Hypothalamus (tissue), 51 donors: Measurements from ENCODE around the gene JPH3.

ENCODE experiments used
- DNase-seq, 51 donors: peaks; one replicate each; lab custom pipeline; 2025; lab: John Stamatoyannopoulos, UW

JPH3 gene

GRCh38 chr16:87602001-87602775, at the start of gene JPH3:
TSS of gene JPH3 (plus strand) at chr16:87602508. CDS start at chr16:87603147, 639 bp downstream.
- peak in 19 of 51 donors; percentile 7 to 54 (median 22) for DNase-seq

DNA sequence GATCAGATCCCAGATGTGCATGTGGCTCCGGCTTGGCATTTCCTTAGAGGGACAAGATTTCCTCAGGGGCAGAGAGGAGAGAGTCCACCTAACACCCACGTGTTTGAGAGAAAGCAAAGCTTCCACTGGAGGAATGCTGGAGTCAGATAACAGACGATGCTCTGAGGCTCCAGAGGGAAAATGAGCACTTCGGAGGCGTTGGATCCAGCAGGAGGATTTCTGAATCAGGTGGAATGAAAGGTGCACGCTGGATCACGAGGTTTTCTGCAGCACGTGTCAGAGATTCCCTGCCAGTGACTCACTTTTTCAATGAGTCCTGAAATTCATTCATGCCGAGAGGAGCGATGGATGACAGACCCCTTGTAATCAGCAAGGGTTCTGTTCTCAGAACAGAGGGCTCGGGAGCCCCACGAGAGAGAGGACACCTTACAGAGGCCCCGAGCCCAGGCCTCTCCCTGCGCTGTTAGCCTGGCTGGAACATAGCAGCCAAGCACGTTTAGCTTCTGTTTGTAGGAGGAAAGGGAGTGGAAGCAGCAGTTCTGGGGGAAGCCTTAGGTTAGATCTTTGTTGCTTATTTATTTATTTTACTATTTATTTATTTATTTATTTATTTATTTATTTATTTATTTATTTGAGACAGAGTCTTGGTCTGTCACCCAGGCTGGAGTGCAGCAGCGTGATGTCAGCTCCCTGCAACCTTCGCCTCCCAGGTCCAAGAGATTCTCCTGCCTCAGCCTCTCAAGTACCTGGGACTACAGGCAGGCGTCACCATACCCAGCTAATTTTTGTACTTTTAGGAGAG, 49.3 kb upstream of the JPH3 start:
- peak in 2 of 51 donors; percentile 19 to 29 for DNase-seq

GRCh38 chr16:87554754-87555427, 47.4 kb upstream of the JPH3 start:
- no peak for DNase-seq

DNA sequence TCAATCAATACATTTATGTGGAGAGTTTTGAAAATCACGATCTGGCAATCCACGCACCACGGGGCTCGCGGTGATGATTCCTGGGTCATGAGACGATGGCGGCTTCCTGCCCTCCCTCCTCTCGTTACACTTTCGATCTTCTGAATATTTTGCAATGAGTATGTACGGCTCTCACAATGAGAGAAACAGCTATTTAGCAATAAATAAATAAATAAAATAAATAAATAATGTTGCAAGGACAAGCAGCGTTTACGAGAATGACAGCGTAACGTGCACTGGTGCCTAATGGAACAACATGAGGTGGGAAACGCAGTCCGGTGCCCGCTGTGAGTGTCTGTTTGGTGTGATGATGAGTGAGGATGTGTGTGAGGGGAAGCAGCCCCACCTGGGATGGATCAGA, 46.7 kb upstream of the JPH3 start:
- no peak for DNase-seq

GRCh38 chr16:87556941-87557459, 45.3 kb upstream of the JPH3 start:
- no peak for DNase-seq

- no peak for DNase-seq
These were observed 43.6 kb upstream of the JPH3 start for GRCh38 chr16:87558682-87559081.

DNA sequence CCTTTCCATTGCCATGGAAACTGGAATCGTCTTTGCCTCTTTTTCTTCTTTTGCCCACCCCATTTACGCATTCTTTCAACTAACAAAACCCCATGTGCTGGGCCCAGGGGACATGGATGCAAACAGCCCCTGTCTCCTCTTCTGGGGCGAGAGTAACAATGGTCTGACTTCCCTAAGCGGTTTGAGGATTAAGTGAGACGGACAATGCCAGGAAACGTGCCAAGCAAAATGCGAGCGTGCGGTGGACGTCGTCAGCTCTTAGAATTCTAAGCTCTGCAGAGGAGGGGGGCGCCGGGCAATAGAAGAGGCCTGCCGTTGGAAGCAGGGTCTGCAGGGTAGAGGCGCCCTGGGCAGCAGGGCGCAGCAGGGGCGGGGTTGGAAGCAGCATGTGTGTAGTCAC, 42.4 kb upstream of the JPH3 start:
- DNase-seq, result no peak

DNA sequence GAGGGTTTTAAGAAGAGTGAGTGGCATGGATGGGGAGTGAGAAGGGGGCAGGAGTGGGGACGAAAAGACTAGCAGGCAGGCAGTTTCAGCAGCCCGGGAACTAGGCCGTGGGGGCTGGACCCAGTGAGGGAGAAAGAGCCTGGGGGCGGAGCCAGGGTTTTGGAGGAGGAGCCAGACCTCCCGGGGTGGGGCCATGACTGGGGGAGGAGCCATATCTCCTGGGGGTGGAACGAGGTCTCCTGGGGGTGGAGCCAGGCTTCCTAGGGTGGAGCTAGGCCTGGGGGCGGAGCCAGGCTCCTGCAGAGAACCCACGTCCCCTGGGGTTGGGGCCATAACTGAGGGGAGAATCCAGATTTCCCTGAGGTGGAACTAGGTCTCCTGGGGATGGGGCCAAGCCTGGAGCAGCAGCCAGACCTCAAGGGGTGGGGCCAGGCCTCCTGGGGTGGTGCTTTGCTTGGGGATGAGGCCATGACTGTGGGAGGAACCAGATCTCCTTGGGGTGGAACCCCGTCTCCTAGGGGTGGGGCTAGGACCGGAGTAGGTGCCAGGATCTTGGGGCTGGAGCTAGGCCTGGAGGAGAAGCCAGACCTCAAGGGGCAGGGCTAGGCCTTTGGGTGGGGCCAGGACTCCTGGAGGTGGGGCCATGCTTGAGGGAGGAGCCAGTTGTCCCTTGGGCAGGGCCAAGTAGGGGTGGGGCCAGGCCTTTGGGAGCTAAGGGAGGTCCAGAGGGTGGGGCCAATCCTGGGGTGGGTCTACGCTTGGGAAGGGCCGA, 41.7 kb upstream of the JPH3 start:
- DNase-seq, result no peak

DNA sequence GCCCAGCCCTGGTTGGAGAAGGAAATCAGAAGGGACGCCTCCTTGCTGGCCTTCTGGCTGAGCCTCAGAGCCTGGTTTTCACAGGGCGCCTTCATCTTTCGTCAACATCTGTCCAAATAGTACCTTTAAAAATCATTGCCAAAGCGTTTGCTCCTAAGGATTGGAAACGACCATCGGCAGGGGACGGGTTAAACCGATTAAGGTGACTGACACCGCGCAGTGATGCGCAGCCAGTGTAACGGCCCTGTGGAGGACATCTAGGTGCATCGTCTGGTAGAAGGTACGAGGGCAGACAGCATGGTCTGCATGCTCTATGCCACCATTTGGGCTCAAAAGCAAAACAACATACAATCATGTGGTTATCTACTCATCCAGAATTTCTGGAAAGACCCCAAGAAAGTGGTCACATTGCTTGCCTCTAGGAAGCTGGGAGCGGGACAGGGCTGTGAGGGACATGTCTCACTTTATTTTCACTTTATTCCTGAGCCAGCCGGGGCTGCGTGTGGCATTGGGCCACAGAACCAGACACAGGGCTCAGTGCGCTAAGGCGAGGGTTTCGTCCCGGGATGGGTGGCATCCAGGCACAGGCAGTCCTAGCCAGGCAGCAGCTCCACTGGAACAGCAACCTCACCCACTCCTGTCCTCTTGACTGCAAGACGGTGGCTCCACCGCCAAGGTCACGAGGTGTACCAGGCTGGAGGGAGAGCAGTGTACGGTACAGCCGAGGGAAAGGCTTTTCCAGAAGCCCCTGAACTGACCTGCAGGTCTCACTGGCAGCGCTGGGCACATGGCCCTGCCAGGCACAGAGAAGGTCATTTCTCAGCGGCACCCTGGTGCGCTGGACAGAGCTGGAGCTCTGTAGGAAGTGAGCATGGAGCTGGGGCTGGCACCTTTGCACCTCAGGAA, 40.9 kb upstream of the JPH3 start:
- no peak for DNase-seq

- DNase-seq, result no peak
These were observed 40.1 kb upstream of the JPH3 start for GRCh38 chr16:87562201-87562600.

- no peak for DNase-seq
These were observed 39.3 kb upstream of the JPH3 start for GRCh38 chr16:87563022-87563421.

DNA sequence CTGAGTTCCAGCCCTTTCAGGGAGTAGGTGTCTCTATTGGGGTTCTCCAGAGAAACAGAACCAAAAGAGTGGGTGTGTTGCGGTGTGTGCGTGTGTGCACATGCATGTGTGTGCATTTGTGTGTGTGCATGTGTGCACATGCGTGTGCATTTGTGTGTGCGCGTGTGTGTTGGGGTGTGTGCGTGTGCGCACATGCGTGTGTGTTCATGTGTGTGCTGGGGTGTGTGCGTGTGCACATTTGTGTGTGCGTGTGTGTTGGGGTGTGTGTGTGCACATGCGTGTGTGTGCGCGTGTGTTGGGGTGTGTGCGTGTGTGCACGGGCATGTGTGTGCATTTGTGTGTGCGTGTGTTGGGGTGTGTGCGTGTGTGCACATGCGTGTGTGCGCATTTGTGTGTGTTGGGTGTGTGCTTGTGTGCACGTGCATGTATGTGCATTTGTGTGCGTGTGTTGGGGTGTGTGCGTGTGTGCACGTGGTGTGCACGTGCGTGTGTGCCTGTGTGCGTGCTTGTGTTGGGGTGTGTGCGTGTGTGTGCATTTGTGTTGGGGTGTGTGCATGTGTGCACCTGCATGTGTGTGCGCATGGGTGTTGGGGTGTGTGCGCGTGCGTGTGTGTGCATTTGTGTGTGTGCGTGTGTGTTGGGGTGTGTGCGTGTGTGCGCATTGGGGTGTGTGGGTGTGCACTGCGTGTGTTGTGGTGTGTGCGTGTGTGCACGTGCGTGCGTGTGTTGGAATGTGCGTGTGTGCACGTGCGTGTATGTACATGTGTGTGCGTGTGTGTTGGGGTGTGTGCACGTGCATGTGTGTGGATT, 38.4 kb upstream of the JPH3 start:
- no peak for DNase-seq

DNA sequence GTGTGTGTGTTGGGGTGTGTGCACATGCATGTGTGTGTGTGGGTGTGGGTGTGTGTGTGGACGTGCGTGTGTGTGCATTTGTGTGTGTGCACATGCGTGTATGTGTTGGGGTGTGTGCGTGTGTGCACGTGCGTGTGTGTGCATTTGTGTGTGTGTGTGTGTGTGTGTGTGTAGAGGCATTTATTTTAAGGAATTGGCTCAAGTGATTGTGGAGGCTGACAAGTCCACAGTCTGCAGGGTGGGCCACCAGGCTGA, 37.9 kb upstream of the JPH3 start:
- no peak for DNase-seq

DNA sequence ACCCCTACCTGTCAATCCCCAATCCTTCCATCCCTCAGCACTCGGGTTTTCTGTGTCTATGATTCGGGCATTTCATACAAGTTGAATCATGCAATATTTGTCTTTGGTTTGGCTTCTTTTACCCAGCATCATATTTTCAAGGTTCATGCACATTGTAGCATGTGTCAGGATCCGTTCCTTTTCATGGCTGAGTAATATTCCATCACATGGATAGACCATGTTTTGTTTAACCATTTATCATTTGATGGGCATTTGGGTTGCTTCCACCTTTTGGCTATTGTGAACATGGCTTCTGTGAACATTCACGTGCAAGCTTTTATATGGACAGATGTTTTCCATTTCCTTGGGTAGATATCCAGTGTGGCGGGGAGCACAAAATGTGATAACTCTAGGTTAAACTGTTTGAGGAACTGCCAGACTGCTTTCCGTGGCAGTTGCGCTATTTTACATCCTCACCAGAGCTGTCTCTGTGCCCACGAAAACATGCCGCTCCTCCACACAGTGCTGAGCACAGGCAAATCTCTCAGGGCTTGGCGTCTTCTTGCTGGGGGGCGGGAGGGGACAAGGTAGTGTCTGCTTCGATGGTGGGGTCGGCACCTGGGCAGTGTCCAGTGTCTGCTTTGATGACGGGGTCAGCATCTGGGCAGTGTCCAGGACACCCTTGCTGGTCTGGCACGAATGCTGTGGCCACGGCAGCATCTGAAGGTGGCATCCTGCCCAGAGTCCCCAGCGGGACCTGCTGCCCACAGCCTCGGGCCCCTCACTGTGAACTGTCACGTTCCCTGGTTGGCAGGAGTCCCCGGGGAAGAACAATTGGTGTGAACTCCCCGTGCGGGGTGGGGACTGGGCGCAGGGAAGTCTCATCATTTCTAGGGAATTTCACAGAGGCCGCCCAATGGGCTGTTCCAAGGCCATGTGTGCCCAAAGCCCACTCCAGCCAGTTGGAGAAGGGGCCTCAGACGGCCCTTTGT, 32.4 kb upstream of the JPH3 start:
- peak in 3 of 51 donors; percentile 2 to 20 (median 11) for DNase-seq

DNA sequence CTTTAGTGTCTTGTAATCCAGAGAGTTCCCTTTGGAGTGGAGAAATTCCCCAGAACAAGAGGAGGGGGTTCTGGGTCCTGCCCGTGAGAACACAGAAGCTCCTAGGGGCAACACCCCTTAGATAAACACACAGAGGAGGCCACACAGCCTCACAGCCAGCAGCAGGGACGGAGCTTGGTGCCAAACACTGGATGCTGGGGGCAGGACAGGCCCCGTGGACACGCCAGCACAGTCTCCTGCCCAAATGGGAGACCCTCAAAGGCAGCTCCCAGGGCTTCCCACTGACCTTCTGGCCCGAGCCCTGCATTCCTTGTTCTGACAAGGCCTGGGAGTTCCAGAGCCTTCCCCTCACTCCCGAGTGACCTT, 31.8 kb upstream of the JPH3 start:
- DNase-seq, result no peak

DNA sequence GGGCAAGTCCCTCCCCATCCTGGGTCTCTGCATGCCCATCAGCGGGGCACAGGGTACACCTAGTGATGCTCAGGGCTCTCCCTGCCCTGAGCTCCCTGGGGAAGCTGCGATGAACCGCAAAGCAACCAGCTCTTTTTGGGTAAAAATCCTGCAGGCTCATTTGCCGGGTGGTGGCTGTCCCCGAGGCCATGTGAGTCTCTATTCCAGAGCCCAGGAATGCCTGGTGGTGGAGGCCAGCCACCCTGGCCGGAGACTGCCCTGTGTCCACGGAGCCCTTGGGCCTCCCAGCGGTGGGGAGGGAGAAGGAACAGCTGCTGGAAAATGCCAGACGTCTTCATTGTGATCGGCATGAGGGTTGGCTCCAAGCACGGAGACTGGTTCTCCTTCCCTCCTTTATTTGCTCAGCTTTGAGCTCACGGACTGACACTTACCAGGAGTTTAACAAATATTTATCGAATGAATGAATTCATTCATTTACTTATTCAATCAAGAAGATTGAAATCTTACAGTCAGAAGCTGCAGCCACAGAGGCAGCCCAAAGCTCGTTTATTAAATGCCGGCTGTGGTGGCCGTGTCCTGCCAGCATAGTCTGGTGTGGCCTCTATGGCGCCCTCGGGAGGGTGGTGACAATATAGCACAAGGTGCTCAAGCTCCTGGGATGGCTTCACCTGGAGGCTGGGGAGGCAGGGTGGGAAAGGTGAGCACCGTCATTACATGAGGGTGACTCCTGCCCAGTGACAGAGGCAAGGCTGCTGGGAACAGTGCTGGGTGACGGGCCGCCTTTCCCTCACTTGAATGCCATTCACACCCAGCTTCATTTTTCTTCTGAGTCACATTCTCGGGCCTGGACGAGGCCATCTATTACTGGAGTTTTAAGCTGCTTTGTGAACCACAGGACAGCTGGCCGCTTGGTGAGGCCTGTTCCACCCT, 31.1 kb upstream of the JPH3 start:
- peak in 14 of 51 donors; percentile 9 to 37 (median 21) for DNase-seq

GRCh38 chr16:87571868-87572244, 30.5 kb upstream of the JPH3 start:
- DNase-seq, result no peak
